ENCODE results near the gene OAS3.
A peak's percentile ranks its signal among the peaks of the same experiment; 100 is the strongest.
"Not testable (repeated sequence)": the region's sequence is repeated elsewhere in the genome, so short reads cannot be mapped to it uniquely, and the experiment has no call there.

Gene OAS3

GRCh38 chr12:112979041-112979680 lies 40.9 kb downstream of the OAS3 start:
- H3K4me3 ChIP-seq (replicated peaks; ENCODE audit: low read depth, low read length): peak overlapping the region; percentile 25
- no peak for DNase-seq (ENCODE audit: extremely low read depth, low read depth)
- no peak for TF ChIP-seq CTCF (IDR thresholded peaks at IDR 0.05; ENCODE audit: low read depth, low read length, missing control alignments)

GRCh38 chr12:112980491-112981158 lies 42.4 kb downstream of the OAS3 start:
- no peak overlapping the region for H3K4me3 ChIP-seq (replicated peaks; ENCODE audit: low read depth, low read length)
- no peak for DNase-seq (ENCODE audit: extremely low read depth, low read depth)

GRCh38 chr12:112985642-112986290 lies 47.5 kb downstream of the OAS3 start:
- TF ChIP-seq CTCF (IDR thresholded peaks at IDR 0.05; ENCODE audit: low read depth, low read length, missing control alignments): no peak
- H3K4me3 ChIP-seq (replicated peaks; ENCODE audit: low read depth, low read length): no peak overlapping the region
- no peak for DNase-seq (ENCODE audit: extremely low read depth, low read depth)

More at GRCh38 chr12:112980491-112981158, 42.4 kb downstream of the OAS3 start:
- no peak for TF ChIP-seq CTCF (IDR thresholded peaks at IDR 0.05; ENCODE audit: low read depth, low read length, missing control alignments)

GRCh38 chr12:112986291-112986800 lies 48.1 kb downstream of the OAS3 start:
- H3K4me3 ChIP-seq (replicated peaks; ENCODE audit: low read depth, low read length): no peak overlapping the region
- TF ChIP-seq CTCF (IDR thresholded peaks at IDR 0.05; ENCODE audit: low read depth, low read length, missing control alignments): no peak
- no peak for DNase-seq (ENCODE audit: extremely low read depth, low read depth)

- no peak for TF ChIP-seq CTCF (IDR thresholded peaks at IDR 0.05; ENCODE audit: low read depth, low read length, missing control alignments)
Observed at GRCh38 chr12:112987561-112987960, 49.3 kb downstream of the OAS3 start.

GRCh38 chr12:112988224-112988623 lies 50.0 kb downstream of the OAS3 start:
- no peak for DNase-seq (ENCODE audit: extremely low read depth, low read depth)
- TF ChIP-seq CTCF (IDR thresholded peaks at IDR 0.05; ENCODE audit: low read depth, low read length, missing control alignments): no peak
- no peak overlapping the region for H3K4me3 ChIP-seq (replicated peaks; ENCODE audit: low read depth, low read length)

More at GRCh38 chr12:112987561-112987960, 49.3 kb downstream of the OAS3 start:
- no peak for DNase-seq (ENCODE audit: extremely low read depth, low read depth)
- H3K4me3 ChIP-seq (replicated peaks; ENCODE audit: low read depth, low read length): no peak overlapping the region

GRCh38 chr12:112988823-112989385 lies 50.6 kb downstream of the OAS3 start:
- not testable (repeated sequence) for DNase-seq (ENCODE audit: extremely low read depth, low read depth); H3K4me3 ChIP-seq (replicated peaks; ENCODE audit: low read depth, low read length)
